ENCODE data around the gene HECW1. TPM values are rescaled to one million over a fixed set of nuclear protein-coding genes. Genes with fewer than 3 reads are reported as not detected.

The HECW1 gene
- total RNA-seq, 1 donor from 2014 or later = 0.46 TPM

- DNase-seq (ENCODE audit: low read depth) = no peak
- TF ChIP-seq CTCF (IDR thresholded peaks at IDR 0.05; ENCODE audit: insufficient read depth, low read length, poor library complexity, severe bottlenecking) = no peak
- Histone ChIP-seq H3K4me3 (ENCODE audit: low read depth, low read length) (no peak overlapping the region), H3K36me3 (ENCODE audit: control insufficient read depth, insufficient read depth, low read length) (no peaks in the 10 kb centered on the region), H3K27me3 (ENCODE audit: control insufficient read depth, insufficient read depth, low read length) (no peaks in the 10 kb centered on the region)
Observed at GRCh38 chr7:43137811-43138210, 25.4 kb downstream of the HECW1 start.

DNA sequence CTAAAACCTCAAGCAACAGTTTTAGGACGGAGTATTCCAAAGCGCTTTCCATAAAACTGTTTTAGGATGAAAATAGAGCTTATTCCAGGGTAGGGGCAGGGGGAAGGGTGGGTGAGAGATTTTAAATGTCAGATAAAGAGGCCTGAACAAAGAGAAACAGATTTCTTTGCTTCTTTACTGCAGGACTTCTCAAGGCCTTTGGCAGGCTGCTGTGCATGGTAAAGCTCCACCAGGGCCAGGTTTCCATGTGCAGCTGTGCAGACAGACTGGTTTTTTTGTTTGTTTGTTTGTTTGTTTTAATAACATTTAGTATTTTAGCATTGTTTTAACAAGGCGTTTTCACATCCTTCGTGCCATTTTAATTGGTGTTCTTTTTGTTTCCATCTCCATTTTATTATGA, 26.3 kb downstream of the HECW1 start:
- Histone ChIP-seq H3K4me3 (ENCODE audit: low read depth, low read length) (no peak overlapping the region), H3K36me3 (ENCODE audit: control insufficient read depth, insufficient read depth, low read length) (no peaks in the 10 kb centered on the region), H3K27me3 (ENCODE audit: control insufficient read depth, insufficient read depth, low read length) (no peaks in the 10 kb centered on the region)
- no peak for DNase-seq (ENCODE audit: low read depth)
- no peak for TF ChIP-seq CTCF (IDR thresholded peaks at IDR 0.05; ENCODE audit: insufficient read depth, low read length, poor library complexity, severe bottlenecking)

DNA sequence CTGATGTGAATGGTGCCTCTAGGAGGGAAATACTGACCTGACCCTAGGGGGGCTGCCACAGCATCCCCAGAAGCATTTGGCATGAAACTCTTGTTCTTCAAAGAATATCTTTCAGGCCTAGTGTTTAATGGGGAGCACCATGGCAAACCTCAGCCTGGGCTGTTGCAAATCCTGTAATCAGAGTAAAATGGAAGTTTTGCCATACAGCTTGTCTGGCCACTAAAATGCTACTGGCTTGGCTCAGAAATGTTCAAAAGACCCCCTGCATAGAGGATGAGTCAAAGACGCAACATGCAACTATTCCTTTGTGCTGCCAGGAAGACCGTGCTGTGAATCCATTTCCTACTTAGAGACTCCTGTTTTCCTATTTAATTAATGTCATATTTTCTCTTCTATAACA, 26.7 kb downstream of the HECW1 start:
- no peaks in the 10 kb centered on the region for H3K36me3 ChIP-seq (ENCODE audit: control insufficient read depth, insufficient read depth, low read length)
- H3K27me3 ChIP-seq (ENCODE audit: control insufficient read depth, insufficient read depth, low read length) = no peaks in the 10 kb centered on the region
- DNase-seq (ENCODE audit: low read depth) = no peak
- TF ChIP-seq CTCF (IDR thresholded peaks at IDR 0.05; ENCODE audit: insufficient read depth, low read length, poor library complexity, severe bottlenecking) = no peak
- H3K4me3 ChIP-seq (ENCODE audit: low read depth, low read length) = no peak overlapping the region

GRCh38 chr7:43140186-43140585, 27.7 kb downstream of the HECW1 start:
- no peaks in the 10 kb centered on the region for H3K36me3 ChIP-seq (ENCODE audit: control insufficient read depth, insufficient read depth, low read length)
- no peak overlapping the region for H3K4me3 ChIP-seq (ENCODE audit: low read depth, low read length)
- no peak for DNase-seq (ENCODE audit: low read depth)
- no peak for TF ChIP-seq CTCF (IDR thresholded peaks at IDR 0.05; ENCODE audit: insufficient read depth, low read length, poor library complexity, severe bottlenecking)
- H3K27me3 ChIP-seq (ENCODE audit: control insufficient read depth, insufficient read depth, low read length) = no peaks in the 10 kb centered on the region

GRCh38 chr7:43141091-43141490, 28.6 kb downstream of the HECW1 start:
- TF ChIP-seq CTCF (IDR thresholded peaks at IDR 0.05; ENCODE audit: insufficient read depth, low read length, poor library complexity, severe bottlenecking) = no peak
- Histone ChIP-seq H3K4me3 (ENCODE audit: low read depth, low read length) (no peak overlapping the region), H3K36me3 (ENCODE audit: control insufficient read depth, insufficient read depth, low read length) (no peaks in the 10 kb centered on the region), H3K27me3 (ENCODE audit: control insufficient read depth, insufficient read depth, low read length) (no peaks in the 10 kb centered on the region)
- DNase-seq (ENCODE audit: low read depth) = no peak

DNA sequence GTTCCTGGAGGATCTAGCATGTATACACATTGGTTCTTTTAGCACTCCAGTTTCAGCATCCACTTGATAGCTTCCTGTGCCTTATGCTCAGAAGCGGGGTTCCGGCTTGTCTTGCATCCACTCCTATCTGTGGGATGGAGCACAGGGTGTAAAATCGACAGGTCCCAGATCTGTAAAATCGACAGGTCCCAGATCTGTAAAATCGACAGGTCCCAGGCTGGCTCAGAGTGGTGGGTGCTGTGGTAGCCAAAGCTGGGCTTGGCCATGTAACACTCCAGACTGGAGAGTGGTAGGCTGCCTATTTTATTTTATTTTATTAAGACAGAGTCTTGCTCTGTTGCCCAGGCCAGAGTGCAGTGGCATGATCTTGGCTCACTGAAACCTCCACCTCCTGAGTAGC, 30.3 kb downstream of the HECW1 start:
- no peak overlapping the region for H3K4me3 ChIP-seq (ENCODE audit: low read depth, low read length)
- DNase-seq (ENCODE audit: low read depth) = no peak
- TF ChIP-seq CTCF (IDR thresholded peaks at IDR 0.05; ENCODE audit: insufficient read depth, low read length, poor library complexity, severe bottlenecking) = no peak

More for the DNA sequence above, 30.3 kb downstream of the HECW1 start:
- no peaks in the 10 kb centered on the region for H3K27me3 ChIP-seq (ENCODE audit: control insufficient read depth, insufficient read depth, low read length)
- no peaks in the 10 kb centered on the region for H3K36me3 ChIP-seq (ENCODE audit: control insufficient read depth, insufficient read depth, low read length)
